ENCODE results near the gene LAMB3.
"Not testable (repeated sequence)": the region's sequence is repeated elsewhere in the genome, so short reads cannot be mapped to it uniquely, and the experiment has no call there.

Gene LAMB3

DNA sequence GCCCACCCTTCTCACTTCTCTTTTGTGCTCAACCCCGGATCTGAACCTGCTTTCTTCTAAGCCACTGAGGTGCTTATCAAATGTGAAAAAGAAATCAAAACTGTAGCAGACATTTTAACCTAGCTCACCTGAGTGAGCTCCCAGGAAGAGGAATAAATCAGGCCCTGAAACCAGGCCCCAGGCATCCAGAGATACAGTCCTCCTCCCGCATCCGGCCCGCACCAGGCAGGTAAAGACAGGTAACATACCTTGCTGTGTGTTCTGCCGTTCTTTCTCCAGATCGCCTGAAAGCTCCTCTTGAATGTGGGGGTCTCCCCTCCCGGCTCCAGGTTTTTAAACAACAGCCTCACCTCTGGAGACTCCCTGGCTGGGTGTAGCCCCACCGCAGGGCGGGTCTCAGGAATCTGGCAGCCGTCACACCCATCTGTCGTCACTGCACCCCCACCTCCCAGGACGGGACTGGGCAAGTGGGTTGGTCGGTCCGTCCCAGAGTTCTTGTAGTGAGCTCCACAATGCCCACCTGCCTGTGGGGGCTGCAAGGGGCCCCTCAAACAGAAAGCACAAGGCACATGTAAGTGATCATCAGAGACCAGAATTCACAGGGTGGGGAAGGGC is at the start of gene LAMB3:
TSS of gene LAMB3 (minus strand) at position 305 of the 615 bp plus-strand sequence. CDS start 1,481 bp downstream, outside the sequence.
- no peak for DNase-seq

GRCh38 chr1:209700686-209701085 is 48.5 kb upstream of the LAMB3 start:
- not testable (repeated sequence) for DNase-seq

GRCh38 chr1:209697126-209697525 is 44.9 kb upstream of the LAMB3 start:
- DNase-seq, result no peak

DNA sequence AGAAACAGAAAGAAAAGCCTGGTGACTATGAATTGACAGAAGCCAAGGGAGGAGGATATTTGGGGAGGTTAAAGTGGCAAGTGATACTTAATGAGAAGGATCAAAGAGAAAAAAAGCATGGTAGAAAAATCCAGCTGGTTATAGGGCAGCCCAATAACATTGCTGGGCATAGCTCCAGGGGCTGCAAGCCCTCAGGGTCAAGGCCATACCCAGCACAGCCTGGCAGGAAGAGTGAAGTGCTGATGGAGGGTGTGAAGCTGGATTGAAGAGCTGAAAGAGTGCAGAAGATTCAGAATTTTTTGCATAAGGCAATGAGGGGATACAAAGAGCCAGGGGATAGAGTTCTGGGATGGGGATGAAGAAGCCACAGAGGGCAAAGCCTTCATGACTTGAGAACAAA is 44.4 kb upstream of the LAMB3 start:
- no peak for DNase-seq

DNA sequence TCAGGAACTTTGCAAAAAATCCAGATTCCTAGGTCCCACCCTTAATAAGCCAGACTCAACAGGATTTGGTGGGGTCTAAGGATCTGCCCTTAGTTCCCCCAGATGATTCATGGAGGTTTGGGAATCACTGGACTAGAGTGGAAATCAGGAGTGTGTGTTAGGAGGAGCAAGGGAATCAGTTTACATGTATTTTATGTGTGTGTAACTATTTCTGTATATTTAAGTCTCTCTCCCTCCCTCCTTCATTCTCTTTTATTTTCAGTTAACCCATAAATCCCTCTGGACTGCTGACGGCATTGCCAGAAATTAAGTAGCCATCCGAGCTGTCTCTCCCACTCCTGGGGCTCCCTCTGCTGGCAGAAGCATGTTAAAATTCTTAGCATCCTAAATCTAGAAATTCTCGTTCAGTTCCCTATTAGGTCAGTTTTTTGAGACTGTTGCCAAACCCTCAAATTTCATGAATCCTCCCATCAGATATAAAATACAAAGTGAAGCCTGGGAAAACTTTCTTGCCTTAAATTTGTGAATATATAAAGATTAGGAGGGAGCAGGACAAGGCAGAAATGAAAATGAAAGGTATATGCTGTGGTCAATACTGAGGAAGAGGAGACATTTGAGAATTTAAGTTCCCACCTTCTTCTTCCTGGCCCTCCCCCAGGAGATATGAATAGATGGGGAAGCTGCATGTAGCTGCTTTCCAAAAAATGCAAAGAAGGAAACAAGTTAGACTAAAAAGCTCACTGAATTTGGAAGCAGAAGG is 40.7 kb upstream of the LAMB3 start:
- DNase-seq, result peak; percentile 77

DNA sequence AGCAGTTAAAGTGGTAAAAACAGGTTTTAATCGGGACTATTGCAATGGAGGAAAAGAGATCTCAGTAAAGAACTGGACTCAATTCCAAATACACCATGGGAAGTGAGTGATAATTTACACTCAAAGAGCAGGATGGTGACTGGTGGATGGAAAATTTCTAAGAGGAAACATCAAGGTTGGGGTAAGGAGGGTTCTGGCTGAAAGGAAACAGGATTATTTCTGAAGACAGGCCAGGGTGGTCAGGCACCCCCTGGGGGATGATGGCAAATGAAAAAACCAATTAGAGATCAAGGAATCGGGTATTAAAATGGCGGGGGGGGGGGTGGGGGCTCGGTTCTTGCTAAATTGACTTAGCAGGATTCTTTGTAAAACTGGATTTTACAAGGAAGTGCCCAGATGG is 40.1 kb upstream of the LAMB3 start:
- DNase-seq, result no peak

DNA sequence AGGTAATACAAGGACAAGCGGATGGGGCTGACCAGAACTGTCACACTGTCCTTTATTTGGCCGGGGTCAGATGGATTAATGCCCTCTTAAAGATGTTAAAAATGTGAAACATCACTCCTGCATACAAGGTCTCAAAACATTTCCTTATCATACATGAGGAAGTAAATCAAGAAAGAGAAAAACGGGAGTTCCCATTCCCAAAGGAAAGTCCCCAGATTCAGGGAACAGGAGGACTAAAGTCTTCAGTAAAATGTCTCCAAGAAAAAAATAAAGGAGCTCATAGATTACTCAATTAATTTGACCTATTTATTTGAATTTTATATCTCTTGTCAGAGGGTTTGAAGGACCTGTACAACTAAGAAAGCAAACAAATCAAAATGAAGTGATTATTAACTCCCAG is 39.0 kb upstream of the LAMB3 start:
- no peak for DNase-seq

GRCh38 chr1:209689477-209689876 is 37.3 kb upstream of the LAMB3 start:
- peak; percentile 25 for DNase-seq

GRCh38 chr1:209688746-209689234 is 36.6 kb upstream of the LAMB3 start:
- DNase-seq, result peak; percentile 84

DNA sequence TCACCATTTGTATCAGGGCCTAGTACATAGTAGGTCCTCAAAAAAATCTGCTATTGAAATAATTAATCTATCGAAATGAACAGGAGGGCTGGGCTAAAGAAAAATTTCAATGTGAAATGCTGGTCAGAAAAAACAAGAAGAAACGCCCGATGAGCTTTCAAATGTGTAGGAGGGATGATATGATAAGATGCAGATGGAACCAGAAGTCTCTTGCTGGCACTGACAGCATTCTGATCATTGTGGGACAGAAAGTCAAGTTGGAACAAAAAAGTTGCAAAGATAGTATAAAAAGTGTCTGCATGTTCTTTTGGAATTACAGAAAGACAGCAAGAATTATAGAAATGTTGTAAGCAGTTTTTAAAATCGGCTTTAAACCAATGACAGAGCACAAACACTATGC is 34.1 kb upstream of the LAMB3 start:
- DNase-seq, result no peak

DNA sequence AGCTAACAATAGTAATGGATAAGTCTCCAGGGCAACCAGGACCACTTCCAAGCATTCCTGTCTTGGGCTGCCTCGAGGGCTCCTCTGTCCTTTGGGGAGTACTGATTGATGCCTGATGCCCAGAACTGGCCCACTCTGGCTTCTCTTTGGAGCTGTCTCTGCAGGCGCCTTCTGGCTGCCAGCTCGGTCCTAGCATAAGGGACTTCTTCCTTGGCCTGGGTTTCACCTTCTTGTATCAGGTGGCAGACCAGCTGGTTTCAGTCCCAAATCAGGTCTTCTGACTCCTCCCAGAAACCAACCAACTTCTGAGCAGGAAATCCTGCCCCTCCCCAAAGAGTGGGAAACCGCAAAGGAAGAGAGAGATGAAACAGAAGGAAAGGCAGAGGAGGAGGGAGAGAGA is 33.6 kb upstream of the LAMB3 start:
- no peak for DNase-seq

DNA sequence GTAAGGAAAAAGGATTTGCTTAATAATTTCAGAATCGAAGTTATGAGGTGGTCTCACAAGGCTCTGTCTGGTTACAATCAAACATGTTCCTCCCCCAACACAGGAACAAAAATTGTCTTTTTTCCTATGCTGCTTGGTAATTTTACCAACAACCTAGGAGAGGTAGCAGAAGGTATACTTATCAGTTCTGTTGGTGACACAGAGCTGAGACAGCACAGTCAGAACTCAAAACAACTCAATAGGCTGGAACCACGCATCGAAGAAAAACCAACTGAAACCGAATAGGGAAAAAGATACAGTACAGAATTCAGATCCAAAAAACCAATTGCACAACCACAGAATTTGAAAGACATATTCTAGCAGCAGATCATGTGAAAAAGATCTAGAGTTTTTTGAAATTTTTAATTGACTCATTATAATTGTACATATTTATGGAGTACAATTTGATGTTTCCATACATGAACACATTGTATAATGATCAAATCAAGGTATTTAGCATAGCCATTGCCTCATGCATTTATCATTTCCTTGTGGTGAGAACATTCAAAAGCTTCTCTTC is 26.8 kb upstream of the LAMB3 start:
- no peak for DNase-seq

GRCh38 chr1:209675565-209676154 is 23.4 kb upstream of the LAMB3 start:
- peak; percentile 25 for DNase-seq

DNA sequence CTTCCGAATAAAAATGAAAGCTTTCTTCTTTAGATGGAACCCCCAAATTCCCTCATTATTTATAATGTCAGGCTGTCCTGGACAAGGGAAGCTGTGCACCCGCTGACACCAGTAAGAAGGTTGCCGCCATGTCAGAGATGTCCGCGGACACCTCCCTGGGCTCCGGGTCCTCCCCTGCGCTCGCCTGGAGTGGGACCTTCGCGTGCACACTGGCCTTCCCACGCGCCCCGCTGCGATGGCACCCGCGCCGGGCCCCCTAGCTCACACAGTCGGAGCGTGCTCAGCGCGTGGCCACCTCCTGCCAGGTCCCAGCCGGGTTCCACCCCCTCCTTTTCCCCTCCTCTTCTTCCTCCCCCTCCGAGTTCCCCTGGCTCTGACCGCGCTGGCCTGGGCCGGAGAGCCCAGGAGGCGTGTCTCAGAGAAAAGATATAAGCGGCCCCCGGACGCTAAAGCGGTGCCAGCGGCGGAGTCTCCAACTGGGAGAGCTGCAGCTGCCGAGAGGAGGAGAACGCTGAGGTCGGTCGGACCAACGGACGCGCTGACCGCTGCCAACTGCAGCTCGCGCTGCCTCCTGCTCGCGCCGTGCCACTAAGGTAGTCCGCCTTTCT is 22.8 kb upstream of the LAMB3 start, which contains the start of gene G0S2:
TSS of gene G0S2 (plus strand) at position 456 of the 608 bp plus-strand sequence. CDS start 273 bp downstream, outside the sequence.
- DNase-seq, result peak; percentile 42

DNA sequence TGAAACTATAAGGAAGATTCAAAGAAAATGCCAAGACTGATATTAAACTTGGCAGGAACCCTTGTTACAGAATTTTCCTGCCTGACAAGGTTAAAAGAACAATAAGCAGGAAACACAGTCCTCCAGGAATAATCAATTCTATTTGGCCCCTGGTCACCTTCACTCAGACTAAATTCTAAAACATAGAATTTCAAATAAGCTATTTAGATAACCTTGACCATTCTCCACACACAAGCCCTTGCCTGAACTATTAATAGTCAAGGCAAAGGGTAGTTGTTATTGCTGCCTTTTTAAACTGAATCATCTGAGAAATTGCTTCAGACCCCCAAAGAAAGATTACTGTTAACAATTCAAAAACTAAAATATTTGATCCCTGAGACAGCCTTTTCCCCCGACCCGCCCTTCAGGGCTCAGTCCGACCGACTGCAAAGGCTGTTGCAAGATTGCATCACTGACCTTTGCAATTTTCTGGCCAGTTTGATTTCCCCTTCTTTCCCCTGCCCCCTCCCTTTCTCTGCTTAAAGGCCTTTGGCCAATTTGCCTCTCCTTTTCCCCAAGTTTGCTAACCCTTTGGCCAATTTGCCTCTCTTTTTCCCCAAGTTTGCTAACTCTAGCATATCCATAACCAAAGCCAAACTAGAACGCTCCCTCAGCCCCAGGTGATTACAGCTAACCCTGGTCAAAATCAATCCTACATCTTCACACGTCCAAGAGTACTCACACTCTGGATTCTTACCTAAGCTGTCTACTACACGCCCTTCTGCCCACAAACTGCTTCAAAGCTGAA is 21.6 kb upstream of the LAMB3 start:
- DNase-seq, result peak; percentile 38

DNA sequence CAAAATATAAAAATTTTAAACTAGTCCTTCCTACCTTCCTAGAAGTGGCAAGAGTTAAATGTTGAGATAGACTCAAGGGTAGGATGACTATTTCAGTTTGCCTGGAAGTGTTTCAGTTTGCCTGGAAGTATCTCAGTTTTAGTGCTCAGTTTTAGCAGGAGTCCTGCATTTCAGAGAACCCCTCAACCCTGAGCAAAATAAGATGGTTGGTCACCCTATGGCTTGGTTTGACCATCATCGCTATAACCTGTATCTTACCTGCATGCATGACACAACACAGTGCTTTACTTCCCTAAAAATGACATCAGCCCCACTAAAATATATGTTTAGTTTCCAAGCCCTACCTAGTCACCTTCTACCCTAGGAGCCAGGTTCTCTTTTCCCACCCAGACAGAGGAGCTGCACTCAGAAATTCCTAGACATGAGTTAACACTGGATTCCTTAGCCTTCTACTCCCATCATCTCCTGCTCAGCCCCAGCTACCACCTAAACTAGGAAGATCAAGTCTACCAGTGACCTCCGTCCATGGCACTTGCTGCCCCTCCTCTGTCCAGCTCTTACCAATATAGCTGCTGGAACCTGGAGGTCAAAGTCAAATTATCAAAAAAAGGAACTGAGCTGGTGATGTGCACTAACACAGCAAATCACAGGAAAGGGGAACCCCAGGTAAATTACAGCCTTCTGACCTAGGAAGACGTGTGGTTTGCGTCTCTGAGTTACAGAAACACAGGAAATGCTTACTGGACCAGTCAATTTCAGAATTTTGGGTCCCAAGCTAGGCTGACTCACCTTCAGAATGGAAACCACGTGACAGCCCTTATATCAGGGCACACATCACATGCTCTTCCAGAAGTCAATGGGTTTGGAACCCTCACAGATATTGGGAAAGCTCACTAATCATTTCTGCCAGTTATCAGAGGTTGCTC is 20.7 kb upstream of the LAMB3 start:
- DNase-seq, result peak; percentile 32

- no peak for DNase-seq
These were observed 18.3 kb upstream of the LAMB3 start for GRCh38 chr1:209670441-209671082.

- no peak for DNase-seq
These were observed 15.5 kb upstream of the LAMB3 start for GRCh38 chr1:209667708-209668107.

DNA sequence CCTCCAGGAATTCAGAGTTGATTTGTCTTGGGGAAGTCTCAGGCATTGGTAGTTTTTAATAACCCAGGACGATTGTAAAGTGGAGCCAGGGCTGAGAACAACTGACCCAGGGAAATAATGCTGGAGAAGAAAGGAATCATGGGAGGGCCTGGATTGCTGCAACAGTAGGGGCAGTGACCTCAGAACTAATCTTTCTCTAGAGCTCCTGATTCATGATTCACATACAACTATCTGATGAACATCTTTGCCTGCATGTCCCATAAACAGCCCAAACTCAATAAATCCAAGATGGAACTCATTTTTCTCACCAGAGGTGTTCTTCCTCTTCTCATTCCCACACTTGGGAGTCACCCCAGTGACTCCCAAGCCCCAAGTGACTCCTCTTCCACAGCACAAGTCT is 14.9 kb upstream of the LAMB3 start:
- no peak for DNase-seq

- peak; percentile 31 for DNase-seq
These were observed 10.7 kb upstream of the LAMB3 start for GRCh38 chr1:209662879-209663327.
